ENCODE results near the gene PRR14L.
"Not testable (repeated sequence)": the region's sequence is repeated elsewhere in the genome, so short reads cannot be mapped to it uniquely, and the experiment has no call there.

Gene PRR14L

GRCh38 chr22:31776231-31776630 is 26.3 kb upstream of the PRR14L start:
- H3K9me2 ChIP-seq (replicated peaks; ENCODE audit: insufficient read depth, low read length): no peaks in the 10 kb centered on the region
- no peak overlapping the region for H2AFZ ChIP-seq (ENCODE audit: low read length)
- no peaks in the 10 kb centered on the region for H4K20me1 ChIP-seq (ENCODE audit: insufficient read depth, low read length)
- no peaks in the 10 kb centered on the region for H3K27me3 ChIP-seq (replicated peaks; ENCODE audit: insufficient read depth, low read length)
- DNase-seq: no peak
- 0 out of 2 replicates have a peak, but pooled peaks cover 7% of the 10 kb centered on the region for H3K36me3 ChIP-seq (replicated peaks; ENCODE audit: insufficient read depth, low read length)
- no peak for TF ChIP-seq EZH2phosphoT487 (IDR thresholded peaks at IDR 0.05; ENCODE audit: low read length)
- no peaks in the 10 kb centered on the region for H3F3A ChIP-seq (ENCODE audit: insufficient read depth, low read length)
- no peak overlapping the region for H3K27ac ChIP-seq (ENCODE audit: low read length)
- no peak overlapping the region for H3K9ac ChIP-seq (ENCODE audit: low read length)
- H3K4me1 ChIP-seq (ENCODE audit: low read length): no peaks in the 10 kb centered on the region
- H3K79me2 ChIP-seq (ENCODE audit: low read length): no peaks in the 10 kb centered on the region
- H3K4me3 ChIP-seq (ENCODE audit: low read length): no peak overlapping the region
- no peak overlapping the region for H3K4me2 ChIP-seq (ENCODE audit: low read depth, low read length)
- no peaks in the 10 kb centered on the region for H3K9me3 ChIP-seq (replicated peaks; ENCODE audit: insufficient read depth, low read length)

GRCh38 chr22:31773416-31773815 is 23.5 kb upstream of the PRR14L start:
- Histone ChIP-seq H3K27me3 (replicated peaks; ENCODE audit: insufficient read depth, low read length) (no peaks in the 10 kb centered on the region), H3K4me3 (ENCODE audit: low read length) (no peak overlapping the region), H3K79me2 (ENCODE audit: low read length) (no peaks in the 10 kb centered on the region), H3K4me1 (ENCODE audit: low read length) (no peaks in the 10 kb centered on the region), H3K27ac (ENCODE audit: low read length) (no peak overlapping the region), H3K9me3 (replicated peaks; ENCODE audit: insufficient read depth, low read length) (no peaks in the 10 kb centered on the region), H3K36me3 (replicated peaks; ENCODE audit: insufficient read depth, low read length) (no peaks in the 10 kb centered on the region), H3F3A (ENCODE audit: insufficient read depth, low read length) (no peaks in the 10 kb centered on the region), H2AFZ (ENCODE audit: low read length) (no peak overlapping the region), H3K9me2 (replicated peaks; ENCODE audit: insufficient read depth, low read length) (no peaks in the 10 kb centered on the region), H4K20me1 (ENCODE audit: insufficient read depth, low read length) (no peaks in the 10 kb centered on the region), H3K9ac (ENCODE audit: low read length) (no peak overlapping the region), H3K4me2 (ENCODE audit: low read depth, low read length) (no peak overlapping the region)
- DNase-seq: no peak
- TF ChIP-seq EZH2 (optimal IDR thresholded peaks at IDR 0.05; ENCODE audit: low read depth, low read length): no peak
- TF ChIP-seq CTCF (IDR thresholded peaks at IDR 0.05; ENCODE audit: low read length): no peak
- no peak for TF ChIP-seq EZH2phosphoT487 (IDR thresholded peaks at IDR 0.05; ENCODE audit: low read length)

GRCh38 chr22:31768422-31769059 is 18.6 kb upstream of the PRR14L start:
- H3K4me1 ChIP-seq (ENCODE audit: low read length): no peaks in the 10 kb centered on the region
- H4K20me1 ChIP-seq (ENCODE audit: insufficient read depth, low read length): no peaks in the 10 kb centered on the region
- H3K4me3 ChIP-seq (ENCODE audit: low read length): no peak overlapping the region
- no peaks in the 10 kb centered on the region for H3F3A ChIP-seq (ENCODE audit: insufficient read depth, low read length)
- no peak overlapping the region for H3K4me2 ChIP-seq (ENCODE audit: low read depth, low read length)
- H3K27ac ChIP-seq (ENCODE audit: low read length): no peak overlapping the region
- no peak for DNase-seq
- H3K9me3 ChIP-seq (replicated peaks; ENCODE audit: insufficient read depth, low read length): no peaks in the 10 kb centered on the region
- H3K9ac ChIP-seq (ENCODE audit: low read length): no peak overlapping the region
- H3K79me2 ChIP-seq (ENCODE audit: low read length): no peaks in the 10 kb centered on the region
- H3K27me3 ChIP-seq (replicated peaks; ENCODE audit: insufficient read depth, low read length): no peaks in the 10 kb centered on the region
- TF ChIP-seq EZH2phosphoT487 (IDR thresholded peaks at IDR 0.05; ENCODE audit: low read length) (no peak), CTCF (IDR thresholded peaks at IDR 0.05; ENCODE audit: low read length) (no peak), EZH2 (optimal IDR thresholded peaks at IDR 0.05; ENCODE audit: low read depth, low read length) (no peak)
- no peaks in the 10 kb centered on the region for H3K9me2 ChIP-seq (replicated peaks; ENCODE audit: insufficient read depth, low read length)
- H3K36me3 ChIP-seq (replicated peaks; ENCODE audit: insufficient read depth, low read length): peaks cover 5% of the 10 kb centered on the region; the same call in 1 of the 2 replicates
- H2AFZ ChIP-seq (ENCODE audit: low read length): no peak overlapping the region

- H4K20me1 ChIP-seq (ENCODE audit: insufficient read depth, low read length): no peaks in the 10 kb centered on the region
- no peak for TF ChIP-seq EZH2 (optimal IDR thresholded peaks at IDR 0.05; ENCODE audit: low read depth, low read length)
- no peak for TF ChIP-seq CTCF (IDR thresholded peaks at IDR 0.05; ENCODE audit: low read length)
- TF ChIP-seq EZH2phosphoT487 (IDR thresholded peaks at IDR 0.05; ENCODE audit: low read length): no peak
- no peak overlapping the region for H3K4me3 ChIP-seq (ENCODE audit: low read length)
- H3F3A ChIP-seq (ENCODE audit: insufficient read depth, low read length): no peaks in the 10 kb centered on the region
- no peak overlapping the region for H2AFZ ChIP-seq (ENCODE audit: low read length)
- H3K4me1 ChIP-seq (ENCODE audit: low read length): no peaks in the 10 kb centered on the region
- no peaks in the 10 kb centered on the region for H3K9me2 ChIP-seq (replicated peaks; ENCODE audit: insufficient read depth, low read length)
- no peaks in the 10 kb centered on the region for H3K27me3 ChIP-seq (replicated peaks; ENCODE audit: insufficient read depth, low read length)
- DNase-seq: no peak
- H3K4me2 ChIP-seq (ENCODE audit: low read depth, low read length): no peak overlapping the region
- H3K9me3 ChIP-seq (replicated peaks; ENCODE audit: insufficient read depth, low read length): no peaks in the 10 kb centered on the region
- no peak overlapping the region for H3K27ac ChIP-seq (ENCODE audit: low read length)
- H3K79me2 ChIP-seq (ENCODE audit: low read length): no peaks in the 10 kb centered on the region
- H3K9ac ChIP-seq (ENCODE audit: low read length): no peak overlapping the region
- H3K36me3 ChIP-seq (replicated peaks; ENCODE audit: insufficient read depth, low read length): peaks cover 5% of the 10 kb centered on the region; the same call in 1 of the 2 replicates
Measured at GRCh38 chr22:31764785-31765184, 14.9 kb upstream of the PRR14L start.

DNA sequence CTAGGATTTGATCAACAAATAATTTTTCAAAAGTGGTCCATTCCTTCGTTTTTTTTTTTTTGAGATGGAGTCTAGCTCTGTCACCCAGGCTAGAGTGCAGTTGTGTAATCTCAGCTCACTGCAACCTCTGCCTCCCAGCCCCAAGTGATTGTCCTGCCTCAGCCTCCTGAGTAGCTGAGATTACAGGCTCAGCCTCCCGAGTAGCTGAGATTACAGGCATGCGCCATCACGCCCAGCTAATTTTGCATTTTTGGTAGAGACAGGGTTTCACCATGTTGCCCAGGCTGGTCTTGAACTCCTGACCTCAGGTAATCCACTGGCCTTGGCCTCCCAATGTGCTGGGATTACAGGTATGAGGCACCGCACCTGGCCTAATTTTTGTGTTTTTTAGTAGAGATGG is 8.9 kb upstream of the PRR14L start:
- H3K9me2 ChIP-seq (replicated peaks; ENCODE audit: insufficient read depth, low read length); H3K27me3 ChIP-seq (replicated peaks; ENCODE audit: insufficient read depth, low read length); DNase-seq; H3K4me3 ChIP-seq (ENCODE audit: low read length); H3K4me1 ChIP-seq (ENCODE audit: low read length); H3K9ac ChIP-seq (ENCODE audit: low read length); H3K9me3 ChIP-seq (replicated peaks; ENCODE audit: insufficient read depth, low read length); H3F3A ChIP-seq (ENCODE audit: insufficient read depth, low read length); H3K4me2 ChIP-seq (ENCODE audit: low read depth, low read length); H2AFZ ChIP-seq (ENCODE audit: low read length); H4K20me1 ChIP-seq (ENCODE audit: insufficient read depth, low read length); H3K27ac ChIP-seq (ENCODE audit: low read length); H3K36me3 ChIP-seq (replicated peaks; ENCODE audit: insufficient read depth, low read length): not testable (repeated sequence)
- H3K79me2 ChIP-seq (ENCODE audit: low read length): peaks cover 28% of the 10 kb centered on the region

All from MM.1S (cell line).